Peyer's patch (tissue), 4 donors: ENCODE data around the gene CRTC2.

Experiments used
- CTCF ChIP-seq, 6 experiments: fragments of 450-650 bp in 4 of 6; fragments of 200-600 bp in 2 of 6; sonication (generic) in 1 of 6; IDR thresholded peaks; one replicate each; pipeline ENCODE4 v1.5.1; 2017 to 2019; ENCODE audit warnings: antibody characterized with exemption in 6 of 6, mild to moderate bottlenecking in 3 of 6, moderate library complexity in 1 of 6
- POLR2A ChIP-seq, 2 donors: fragments of 450-650 bp; IDR thresholded peaks; one replicate each; pipeline ENCODE4 v1.5.1; 2017; ENCODE audit warnings: antibody characterized with exemption in 2 of 2, mild to moderate bottlenecking in 2 of 2, moderate library complexity in 2 of 2

- TF ChIP-seq CTCF (IDR thresholded peaks at IDR 0.05) (no peak), POLR2A (IDR thresholded peaks at IDR 0.05) (no peak)
These were observed 685 bp downstream of the CRTC2 start for GRCh38 chr1:153957744-153958110.
